WTC11 (cell line): ENCODE measurements around the gene ZCCHC24. TPM values are rescaled to one million over a fixed set of nuclear protein-coding genes. Genes with fewer than 3 reads are reported as not detected.

Source experiments
- ATAC-seq: fragments of 200-7000 bp; cut with Tn5 transposase; 2 replicates; pipeline ENCODE4 v1.10.0; 2021; ENCODE audit warnings: mild to moderate bottlenecking, moderate library complexity
- Bru-seq: library from RNA; stranded (reverse); fragments of 400-500 nt; gene quantifications from one replicate; lab custom pipeline; 2021; lab: Mats Ljungman, UMichigan
- CTCF ChIA-PET: fragments of 300-600 bp; sonication (Branson Sonifier 250); formaldehyde crosslinking; loops from one replicate; lab custom pipeline; 2021; ENCODE audit warnings: antibody characterized with exemption; lab: Charles Lee
- POLR2A ChIA-PET: fragments of 350-600 bp; sonication (Branson Sonifier 250); formaldehyde crosslinking; loops from one replicate; lab custom pipeline; 2021; ENCODE audit warnings: antibody characterized with exemption; lab: Charles Lee
- DNase-seq: peaks from one replicate; pipeline ENCODE4 v3.0.0; 2021; ENCODE audit warnings: low spot score
- H3K27ac Mint-ChIP-seq: 2 replicates; pipeline ENCODE4 v1.8.0; 2021; ENCODE audit warnings: mixed read lengths
- H3K27me3 Mint-ChIP-seq: 2 replicates; pipeline ENCODE4 v1.8.0; 2021; ENCODE audit warnings: low read depth, mild to moderate bottlenecking, moderate library complexity, mixed read lengths
- H3K36me3 Mint-ChIP-seq: 2 replicates; pipeline ENCODE4 v1.8.0; 2021; ENCODE audit warnings: mixed read lengths
- H3K4me1 Mint-ChIP-seq: 2 replicates; pipeline ENCODE4 v1.8.0; 2022; ENCODE audit warnings: mixed read lengths
- H3K4me3 Mint-ChIP-seq: 2 replicates; pipeline ENCODE4 v1.8.0; 2021; ENCODE audit warnings: mild to moderate bottlenecking, moderate library complexity, mixed read lengths
- H3K9me3 Mint-ChIP-seq: 2 replicates; pipeline ENCODE4 v1.8.0; 2021; ENCODE audit warnings: mixed read lengths
- AR ChIP-seq: fragments of 250-450 bp; sonication (Bioruptor Pico); IDR thresholded peaks from 2 replicates; pipeline ENCODE4 v1.9.0; 2021; ENCODE audit warnings: mild to moderate bottlenecking
- CTCF ChIP-seq: fragments of 200-600 bp; IDR thresholded peaks from 2 replicates; pipeline ENCODE4 v1.8.0; 2022; ENCODE audit warnings: antibody characterized with exemption
- E2F1 ChIP-seq: sonication (generic); formaldehyde crosslinking; IDR thresholded peaks from 2 replicates; pipeline ENCODE4 v1.8.0; 2022; ENCODE audit warnings: mild to moderate bottlenecking, missing genetic modification reagents
- ESRRA ChIP-seq: sonication (generic); formaldehyde crosslinking; IDR thresholded peaks from 2 replicates; pipeline ENCODE4 v1.8.1; 2022; ENCODE audit warnings: mild to moderate bottlenecking, missing genetic modification reagents, borderline replicate concordance
- ETV6 ChIP-seq: sonication (generic); formaldehyde crosslinking; IDR thresholded peaks from 2 replicates; pipeline ENCODE4 v1.8.1; 2022; ENCODE audit warnings: mild to moderate bottlenecking, missing genetic modification reagents
- GABPB1 ChIP-seq: sonication (generic); formaldehyde crosslinking; IDR thresholded peaks from 2 replicates; pipeline ENCODE4 v1.8.1; 2023; ENCODE audit warnings: mild to moderate bottlenecking, missing genetic modification reagents
- HMGA2 ChIP-seq: fragments of 250-450 bp; sonication (Bioruptor Pico); IDR thresholded peaks from 2 replicates; pipeline ENCODE4 v1.4.0; 2021; ENCODE audit warnings: mild to moderate bottlenecking, moderate library complexity
- NFATC4 ChIP-seq: fragments of 250-450 bp; sonication (Bioruptor Pico); IDR thresholded peaks from 2 replicates; pipeline ENCODE4 v1.9.0; 2021; ENCODE audit warnings: mild to moderate bottlenecking
- PRRX2 ChIP-seq: fragments of 250-450 bp; sonication (Bioruptor Pico); IDR thresholded peaks from 2 replicates; pipeline ENCODE4 v1.8.0; 2021; ENCODE audit warnings: mild to moderate bottlenecking
- SP1 ChIP-seq: sonication (generic); formaldehyde crosslinking; conservative IDR thresholded peaks from 2 replicates; pipeline ENCODE4 v1.8.1; 2022; ENCODE audit warnings: missing genetic modification reagents
- TCF7 ChIP-seq: sonication (generic); formaldehyde crosslinking; IDR thresholded peaks from 2 replicates; pipeline ENCODE4 v1.8.0; 2022; ENCODE audit warnings: mild to moderate bottlenecking, low read depth, missing genetic modification reagents, moderate library complexity
- ZNF263 ChIP-seq: sonication (generic); formaldehyde crosslinking; IDR thresholded peaks from 2 replicates; pipeline ENCODE4 v1.8.1; 2022; ENCODE audit warnings: low read depth, mild to moderate bottlenecking, moderate library complexity, missing genetic modification reagents
- ZNF396 ChIP-seq: fragments of 250-450 bp; sonication (Bioruptor Pico); IDR thresholded peaks from 2 replicates; pipeline ENCODE4 v1.8.0; 2021; ENCODE audit warnings: mild to moderate bottlenecking, moderate library complexity, borderline replicate concordance
- ZNF416 ChIP-seq: fragments of 250-450 bp; sonication (Bioruptor Pico); IDR thresholded peaks from 2 replicates; pipeline ENCODE4 v1.9.0; 2021; ENCODE audit warnings: mild to moderate bottlenecking, inconsistent platforms
- long read RNA-seq, 3 experiments: library from RNA in 1 of 3; library from capped mRNA in 1 of 3; library from polyadenylated mRNA in 1 of 3; unstranded in 2 of 3; stranded (forward) in 1 of 3; transcript quantifications; one replicate each; pipeline ENCODE4 v2.0.0, GENCODE V29; 2021
- total RNA-seq: library from RNA; stranded (reverse); gene quantifications from 3 replicates; pipeline ENCODE4 v1.2.3, GENCODE V29; 2021
- TF ChIP-seq, protein P1 (sequence below): fragments of 250-450 bp; sonication (Bioruptor Pico); IDR thresholded peaks from 2 replicates; pipeline ENCODE4 v1.8.0; 2021; ENCODE audit warnings: mild to moderate bottlenecking
- TF ChIP-seq, protein P2 (sequence below): sonication (generic); formaldehyde crosslinking; IDR thresholded peaks from 2 replicates; pipeline ENCODE4 v1.8.1; 2023; ENCODE audit warnings: mild to moderate bottlenecking, missing genetic modification reagents, moderate library complexity
- TF ChIP-seq, protein P3 (sequence below): sonication (generic); formaldehyde crosslinking; IDR thresholded peaks from 2 replicates; pipeline ENCODE4 v1.8.1; 2023; ENCODE audit warnings: mild to moderate bottlenecking, missing genetic modification reagents, moderate library complexity

Gene ZCCHC24
- 6.0 to 7.7 TPM (median 6.2 TPM) in 3 replicates for total RNA-seq
- percentile 49 among the genes with signal in this experiment for Bru-seq, nascent RNA
- long read RNA-seq, experiment 1, full-length matches to known transcripts = 33 of 41 reads
- long read RNA-seq, experiment 1, partial matches to known transcripts = 0 of 41 reads
- long read RNA-seq, experiment 1, other reads (novel, unspliced or antisense) = 8 of 41 reads
- long read RNA-seq, experiment 2, full-length matches to known transcripts = 1 of 4 reads
- long read RNA-seq, experiment 2, partial matches to known transcripts = 1 of 4 reads
- long read RNA-seq, experiment 2, other reads (novel, unspliced or antisense) = 2 of 4 reads
- long read RNA-seq, experiment 3 = 0 reads

DNA sequence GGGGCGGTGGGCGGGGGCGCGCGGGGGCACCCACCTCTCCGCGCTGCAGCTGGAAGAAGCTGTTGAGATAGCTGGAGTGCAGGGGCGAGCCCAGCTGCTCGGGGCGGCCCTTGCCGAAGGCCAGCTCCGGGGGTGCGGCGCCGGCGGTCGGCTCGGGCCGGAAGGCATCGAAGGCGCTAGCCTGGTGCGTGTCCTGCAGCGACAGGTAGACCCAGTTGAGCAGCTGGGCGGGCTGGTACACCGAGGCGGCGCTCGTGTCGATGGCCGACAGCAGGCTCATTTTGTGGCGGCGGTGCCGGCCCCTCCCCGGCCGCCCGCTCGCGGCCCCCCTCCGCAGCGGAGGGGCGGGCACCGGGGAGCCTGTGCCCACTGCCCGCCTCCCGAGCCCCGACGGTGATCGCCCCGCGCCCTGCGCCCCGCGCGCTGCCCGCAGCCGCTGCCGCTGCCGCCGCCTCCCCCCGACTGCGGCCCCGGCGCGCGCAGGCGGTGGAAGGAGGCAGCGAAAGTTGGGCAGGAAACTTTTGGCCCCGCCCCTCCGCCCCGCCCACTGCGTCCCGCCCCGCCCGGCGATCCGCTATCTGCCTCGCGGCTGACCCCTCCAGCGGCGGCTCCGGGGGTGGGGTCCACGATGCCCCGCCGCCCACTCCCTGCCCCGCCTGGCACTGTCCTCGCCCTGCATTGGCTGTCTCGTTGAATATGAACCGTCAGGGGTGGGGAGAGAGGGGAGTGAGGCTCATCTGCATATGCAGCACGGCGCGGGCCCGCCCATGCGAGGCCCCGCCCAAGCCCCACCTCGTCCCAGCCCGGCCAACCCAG is at the start of gene ZCCHC24:
Gene ZCCHC24 (minus strand): TSS at position 464 of the 816 bp plus-strand sequence. CDS start 184 bp downstream, at position 280.
- ChIA-PET CTCF (interaction anchor here (1.0 to 4.2 kb wide), 11 partner anchors 10 to 99 kb away, joined by 3 to 29 read pairs (median 7); partner anchors contain the start of gene PPIF), POLR2A (interaction anchor here (0.6 to 1.7 kb wide), 7 partner anchors 10 to 1311 kb away, joined by 3 to 5 read pairs (median 4); no protein-coding TSS in a partner anchor)
- peak within 1 kb of the TSS; percentile 98 for H3K27ac Mint-ChIP-seq
- H3K36me3 Mint-ChIP-seq = no peaks in the 10 kb centered on the region
- DNase-seq = peak; percentile 98
- H3K9me3 Mint-ChIP-seq = no peaks in the 10 kb centered on the region
- peak within 1 kb of the TSS; percentile 86 for H3K4me3 Mint-ChIP-seq
- H3K27me3 Mint-ChIP-seq = peaks cover 44% of the 10 kb centered on the region
- H3K4me1 Mint-ChIP-seq = peaks cover 31% of the 10 kb centered on the region
- TF ChIP-seq CTCF (no peak), ESRRA (CRISPR knock-in tag) (0 out of 2 replicates have a peak, but pooled peaks have one; percentile 26), ZNF263 (CRISPR knock-in tag) (no peak), AR (CRISPR knock-in tag) (no peak), NFATC4 (CRISPR knock-in tag) (no peak), ZNF416 (CRISPR knock-in tag) (0 out of 2 replicates have a peak, but pooled peaks have one; percentile 66), E2F1 (CRISPR knock-in tag) (no peak), TCF7 (CRISPR knock-in tag) (no peak), SP1 (CRISPR knock-in tag) (peak; percentile 80), ZNF396 (CRISPR knock-in tag) (no peak), ETV6 (no peak), HMGA2 (CRISPR knock-in tag) (no peak), GABPB1 (CRISPR knock-in tag) (0 out of 2 replicates have a peak, but pooled peaks have one; percentile 22), PRRX2 (no peak)
- TF ChIP-seq, protein P1, sequence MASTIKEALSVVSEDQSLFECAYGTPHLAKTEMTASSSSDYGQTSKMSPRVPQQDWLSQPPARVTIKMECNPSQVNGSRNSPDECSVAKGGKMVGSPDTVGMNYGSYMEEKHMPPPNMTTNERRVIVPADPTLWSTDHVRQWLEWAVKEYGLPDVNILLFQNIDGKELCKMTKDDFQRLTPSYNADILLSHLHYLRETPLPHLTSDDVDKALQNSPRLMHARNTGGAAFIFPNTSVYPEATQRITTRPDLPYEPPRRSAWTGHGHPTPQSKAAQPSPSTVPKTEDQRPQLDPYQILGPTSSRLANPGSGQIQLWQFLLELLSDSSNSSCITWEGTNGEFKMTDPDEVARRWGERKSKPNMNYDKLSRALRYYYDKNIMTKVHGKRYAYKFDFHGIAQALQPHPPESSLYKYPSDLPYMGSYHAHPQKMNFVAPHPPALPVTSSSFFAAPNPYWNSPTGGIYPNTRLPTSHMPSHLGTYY (CRISPR knock-in tag) = no peak
- TF ChIP-seq, protein P2, sequence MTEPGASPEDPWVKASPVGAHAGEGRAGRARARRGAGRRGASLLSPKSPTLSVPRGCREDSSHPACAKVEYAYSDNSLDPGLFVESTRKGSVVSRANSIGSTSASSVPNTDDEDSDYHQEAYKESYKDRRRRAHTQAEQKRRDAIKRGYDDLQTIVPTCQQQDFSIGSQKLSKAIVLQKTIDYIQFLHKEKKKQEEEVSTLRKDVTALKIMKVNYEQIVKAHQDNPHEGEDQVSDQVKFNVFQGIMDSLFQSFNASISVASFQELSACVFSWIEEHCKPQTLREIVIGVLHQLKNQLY (CRISPR knock-in tag) = no peak
- TF ChIP-seq, protein P3, sequence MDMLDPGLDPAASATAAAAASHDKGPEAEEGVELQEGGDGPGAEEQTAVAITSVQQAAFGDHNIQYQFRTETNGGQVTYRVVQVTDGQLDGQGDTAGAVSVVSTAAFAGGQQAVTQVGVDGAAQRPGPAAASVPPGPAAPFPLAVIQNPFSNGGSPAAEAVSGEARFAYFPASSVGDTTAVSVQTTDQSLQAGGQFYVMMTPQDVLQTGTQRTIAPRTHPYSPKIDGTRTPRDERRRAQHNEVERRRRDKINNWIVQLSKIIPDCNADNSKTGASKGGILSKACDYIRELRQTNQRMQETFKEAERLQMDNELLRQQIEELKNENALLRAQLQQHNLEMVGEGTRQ (CRISPR knock-in tag) = no peak
- peak; percentile 95 for ATAC-seq
